GM23338 (cell line): ENCODE measurements around the gene GPR34. TPM values are rescaled to one million over a fixed set of nuclear protein-coding genes. Genes with fewer than 3 reads are reported as not detected.

ENCODE experiments used
- ATAC-seq: fragments of 200-7000 bp; cut with Tn5 transposase; 3 replicates; pipeline ENCODE4 v1.9.1; 2020
- DNase-seq: peaks from one replicate; pipeline ENCODE4 v3.0.0-alpha.2; 2015; ENCODE audit warnings: low spot score
- H2AFZ ChIP-seq: fragments of 200-600 bp; sonication (generic); 2 replicates; pipeline ENCODE4 v1.8.0; 2016; ENCODE audit warnings: antibody characterized with exemption, mild to moderate bottlenecking, moderate library complexity
- H3F3A ChIP-seq: fragments of 200-600 bp; sonication (generic); replicated peaks from 2 replicates; pipeline ENCODE4 v1.8.0; 2017; ENCODE audit warnings: antibody characterized with exemption, mixed run types, low read depth
- H3K27ac ChIP-seq: fragments of 200-600 bp; sonication (generic); 2 replicates; pipeline ENCODE4 v1.6.1; 2016; ENCODE audit warnings: low read depth
- H3K27me3 ChIP-seq: fragments of 200-600 bp; sonication (generic); 2 replicates; pipeline ENCODE4 v1.8.0; 2016; ENCODE audit warnings: mild to moderate bottlenecking, mixed run types, moderate library complexity; ENCODE audit not compliant: insufficient read depth
- H3K36me3 ChIP-seq: fragments of 200-600 bp; sonication (generic); 2 replicates; pipeline ENCODE4 v1.8.0; 2016; ENCODE audit warnings: mild to moderate bottlenecking; ENCODE audit not compliant: insufficient read depth
- H3K4me1 ChIP-seq: fragments of 200-600 bp; sonication (generic); 2 replicates; pipeline ENCODE4 v1.8.0; 2016; ENCODE audit warnings: mild to moderate bottlenecking, moderate library complexity; ENCODE audit not compliant: insufficient read depth
- H3K4me2 ChIP-seq: fragments of 200-600 bp; sonication (generic); 2 replicates; pipeline ENCODE4 v1.7.1; 2017; ENCODE audit warnings: mixed run types
- H3K4me3 ChIP-seq: fragments of 200-600 bp; sonication (generic); 2 replicates; pipeline ENCODE4 v1.6.1; 2016; ENCODE audit warnings: mixed run types
- H3K79me2 ChIP-seq: fragments of 200-600 bp; sonication (generic); replicated peaks from 2 replicates; pipeline ENCODE4 v1.8.0; 2017; ENCODE audit warnings: mild to moderate bottlenecking; ENCODE audit not compliant: insufficient read depth
- H3K9me2 ChIP-seq: fragments of 200-600 bp; sonication (generic); 2 replicates; pipeline ENCODE4 v1.8.0; 2017; ENCODE audit not compliant: insufficient read depth
- H4K20me1 ChIP-seq: fragments of 200-600 bp; sonication (generic); replicated peaks from 2 replicates; pipeline ENCODE4 v1.8.0; 2017; ENCODE audit warnings: mild to moderate bottlenecking; ENCODE audit not compliant: insufficient read depth
- H3K27ac Mint-ChIP-seq: 2 replicates; pipeline ENCODE4 v1.8.0; 2020; ENCODE audit warnings: inconsistent platforms, mild to moderate bottlenecking, moderate library complexity, mixed read lengths
- H3K27me3 Mint-ChIP-seq: 3 replicates; pipeline ENCODE4 v1.8.0; 2022; ENCODE audit warnings: low read depth, mild to moderate bottlenecking, moderate library complexity, mixed read lengths, inconsistent platforms; ENCODE audit not compliant: insufficient read depth, poor library complexity
- H3K36me3 Mint-ChIP-seq: 3 replicates; pipeline ENCODE4 v1.8.0; 2021; ENCODE audit warnings: low read depth, mild to moderate bottlenecking, inconsistent platforms, moderate library complexity, mixed read lengths
- H3K4me1 Mint-ChIP-seq: 3 replicates; pipeline ENCODE4 v1.8.0; 2020; ENCODE audit warnings: mild to moderate bottlenecking, inconsistent platforms, mixed read lengths
- H3K4me3 Mint-ChIP-seq: 3 replicates; pipeline ENCODE4 v1.8.0; 2021; ENCODE audit warnings: moderate library complexity, mild to moderate bottlenecking, inconsistent platforms, mixed read lengths
- H3K9me3 Mint-ChIP-seq: 3 replicates; pipeline ENCODE4 v1.8.0; 2020; ENCODE audit warnings: moderate library complexity, mild to moderate bottlenecking, inconsistent platforms, mixed read lengths
- ETS1 ChIP-seq: IDR thresholded peaks from 2 replicates; pipeline ENCODE4 v1.6.1; 2016; ENCODE audit warnings: antibody characterized with exemption
- EZH2 ChIP-seq: fragments of 200-600 bp; sonication (generic); IDR thresholded peaks from one replicate; pipeline ENCODE4 v1.8.0; 2017; ENCODE audit warnings: antibody characterized with exemption, mild to moderate bottlenecking, low read depth; ENCODE audit not compliant: unreplicated experiment
- EZH2phosphoT487 ChIP-seq: fragments of 200-600 bp; sonication (generic); IDR thresholded peaks from one replicate; pipeline ENCODE4 v1.8.1; 2018; ENCODE audit warnings: antibody characterized with exemption; ENCODE audit not compliant: unreplicated experiment
- JUNB ChIP-seq: IDR thresholded peaks from one replicate; pipeline ENCODE4 v1.6.1; 2016; ENCODE audit warnings: antibody characterized with exemption; ENCODE audit not compliant: unreplicated experiment
- NANOG ChIP-seq: IDR thresholded peaks from 2 replicates; pipeline ENCODE4 v1.6.1; 2016; ENCODE audit warnings: antibody characterized with exemption, borderline replicate concordance
- polyA plus RNA-seq: library from polyadenylated mRNA; unstranded; fragments of >200 nt; fragmentation: Nextera tagmentation; extraction: Ambion mirVana; gene quantifications from 2 replicates; pipeline ENCODE4 v1.2.1, GENCODE V29; 2016
- total RNA-seq: library from RNA; depleted of rRNA; stranded (reverse); fragments of >200 nt; shearing (Covaris generic); gene quantifications from 2 replicates; pipeline ENCODE4 v1.2.3, GENCODE V29; 2014
- TF ChIP-seq, protein P1 (sequence below): fragments of 250-450 bp; sonication (Bioruptor Pico); IDR thresholded peaks from 2 replicates; pipeline ENCODE4 v1.5.0; 2020; ENCODE audit warnings: mild to moderate bottlenecking, moderate library complexity

GPR34 gene
- total and polyA plus RNA-seq, 2 experiments from 2014 or later = 0.55 TPM; not detected in 1

DNA sequence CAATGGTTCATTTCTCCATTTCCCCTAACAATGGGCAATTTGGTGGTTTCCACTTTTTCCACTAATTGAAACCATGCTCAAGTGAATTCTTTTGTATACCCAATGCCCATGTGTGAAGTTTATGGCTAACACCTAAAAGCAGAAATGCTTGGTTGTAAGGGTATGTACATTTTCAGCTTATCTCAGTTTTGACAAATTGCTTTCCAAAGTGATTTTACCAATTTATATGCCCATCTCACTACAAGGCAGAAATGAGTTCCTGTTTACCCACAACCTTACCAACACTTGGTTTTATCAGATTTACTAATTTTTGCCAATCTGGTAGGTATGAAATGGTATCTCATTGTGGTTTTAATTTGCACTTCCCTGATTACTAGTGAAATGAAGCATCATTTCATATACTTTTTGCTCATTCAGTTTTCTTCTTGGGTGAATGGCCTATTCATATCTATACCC is 14.8 kb downstream of the GPR34 start (continued):
- TF ChIP-seq, protein P1, sequence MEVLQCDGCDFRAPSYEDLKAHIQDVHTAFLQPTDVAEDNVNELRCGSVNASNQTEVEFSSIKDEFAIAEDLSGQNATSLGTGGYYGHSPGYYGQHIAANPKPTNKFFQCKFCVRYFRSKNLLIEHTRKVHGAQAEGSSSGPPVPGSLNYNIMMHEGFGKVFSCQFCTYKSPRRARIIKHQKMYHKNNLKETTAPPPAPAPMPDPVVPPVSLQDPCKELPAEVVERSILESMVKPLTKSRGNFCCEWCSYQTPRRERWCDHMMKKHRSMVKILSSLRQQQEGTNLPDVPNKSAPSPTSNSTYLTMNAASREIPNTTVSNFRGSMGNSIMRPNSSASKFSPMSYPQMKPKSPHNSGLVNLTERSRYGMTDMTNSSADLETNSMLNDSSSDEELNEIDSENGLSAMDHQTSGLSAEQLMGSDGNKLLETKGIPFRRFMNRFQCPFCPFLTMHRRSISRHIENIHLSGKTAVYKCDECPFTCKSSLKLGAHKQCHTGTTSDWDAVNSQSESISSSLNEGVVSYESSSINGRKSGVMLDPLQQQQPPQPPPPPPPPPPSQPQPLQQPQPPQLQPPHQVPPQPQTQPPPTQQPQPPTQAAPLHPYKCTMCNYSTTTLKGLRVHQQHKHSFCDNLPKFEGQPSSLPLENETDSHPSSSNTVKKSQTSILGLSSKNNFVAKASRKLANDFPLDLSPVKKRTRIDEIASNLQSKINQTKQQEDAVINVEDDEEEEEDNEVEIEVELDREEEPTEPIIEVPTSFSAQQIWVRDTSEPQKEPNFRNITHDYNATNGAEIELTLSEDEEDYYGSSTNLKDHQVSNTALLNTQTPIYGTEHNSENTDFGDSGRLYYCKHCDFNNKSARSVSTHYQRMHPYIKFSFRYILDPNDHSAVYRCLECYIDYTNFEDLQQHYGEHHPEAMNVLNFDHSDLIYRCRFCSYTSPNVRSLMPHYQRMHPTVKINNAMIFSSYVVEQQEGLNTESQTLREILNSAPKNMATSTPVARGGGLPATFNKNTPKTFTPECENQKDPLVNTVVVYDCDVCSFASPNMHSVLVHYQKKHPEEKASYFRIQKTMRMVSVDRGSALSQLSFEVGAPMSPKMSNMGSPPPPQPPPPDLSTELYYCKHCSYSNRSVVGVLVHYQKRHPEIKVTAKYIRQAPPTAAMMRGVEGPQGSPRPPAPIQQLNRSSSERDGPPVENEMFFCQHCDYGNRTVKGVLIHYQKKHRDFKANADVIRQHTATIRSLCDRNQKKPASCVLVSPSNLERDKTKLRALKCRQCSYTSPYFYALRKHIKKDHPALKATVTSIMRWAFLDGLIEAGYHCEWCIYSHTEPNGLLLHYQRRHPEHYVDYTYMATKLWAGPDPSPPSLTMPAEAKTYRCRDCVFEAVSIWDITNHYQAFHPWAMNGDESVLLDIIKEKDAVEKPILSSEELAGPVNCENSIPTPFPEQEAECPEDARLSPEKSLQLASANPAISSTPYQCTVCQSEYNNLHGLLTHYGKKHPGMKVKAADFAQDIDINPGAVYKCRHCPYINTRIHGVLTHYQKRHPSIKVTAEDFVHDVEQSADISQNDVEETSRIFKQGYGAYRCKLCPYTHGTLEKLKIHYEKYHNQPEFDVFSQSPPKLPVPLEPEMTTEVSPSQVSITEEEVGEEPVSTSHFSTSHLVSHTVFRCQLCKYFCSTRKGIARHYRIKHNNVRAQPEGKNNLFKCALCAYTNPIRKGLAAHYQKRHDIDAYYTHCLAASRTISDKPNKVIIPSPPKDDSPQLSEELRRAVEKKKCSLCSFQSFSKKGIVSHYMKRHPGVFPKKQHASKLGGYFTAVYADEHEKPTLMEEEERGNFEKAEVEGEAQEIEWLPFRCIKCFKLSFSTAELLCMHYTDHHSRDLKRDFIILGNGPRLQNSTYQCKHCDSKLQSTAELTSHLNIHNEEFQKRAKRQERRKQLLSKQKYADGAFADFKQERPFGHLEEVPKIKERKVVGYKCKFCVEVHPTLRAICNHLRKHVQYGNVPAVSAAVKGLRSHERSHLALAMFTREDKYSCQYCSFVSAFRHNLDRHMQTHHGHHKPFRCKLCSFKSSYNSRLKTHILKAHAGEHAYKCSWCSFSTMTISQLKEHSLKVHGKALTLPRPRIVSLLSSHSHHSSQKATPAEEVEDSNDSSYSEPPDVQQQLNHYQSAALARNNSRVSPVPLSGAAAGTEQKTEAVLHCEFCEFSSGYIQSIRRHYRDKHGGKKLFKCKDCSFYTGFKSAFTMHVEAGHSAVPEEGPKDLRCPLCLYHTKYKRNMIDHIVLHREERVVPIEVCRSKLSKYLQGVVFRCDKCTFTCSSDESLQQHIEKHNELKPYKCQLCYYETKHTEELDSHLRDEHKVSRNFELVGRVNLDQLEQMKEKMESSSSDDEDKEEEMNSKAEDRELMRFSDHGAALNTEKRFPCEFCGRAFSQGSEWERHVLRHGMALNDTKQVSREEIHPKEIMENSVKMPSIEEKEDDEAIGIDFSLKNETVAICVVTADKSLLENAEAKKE = no peak

- no peaks in the 10 kb centered on the region for H3K79me2 ChIP-seq
- H3K9me2 ChIP-seq = no peaks in the 10 kb centered on the region
- no peaks in the 10 kb centered on the region for H3F3A ChIP-seq
- no peak for TF ChIP-seq JUNB
- no peak for TF ChIP-seq NANOG
- no peak for TF ChIP-seq EZH2phosphoT487
- no peak for TF ChIP-seq EZH2
- TF ChIP-seq ETS1 = no peak
- Mint-ChIP-seq H3K27ac (no peak overlapping the region), H3K27me3 (no peaks in the 10 kb centered on the region), H3K4me3 (no peak overlapping the region), H3K36me3 (no peaks in the 10 kb centered on the region), H3K4me1 (peaks cover 26% of the 10 kb centered on the region), H3K9me3 (no peaks in the 10 kb centered on the region)
- no peak overlapping the region for H2AFZ ChIP-seq
- peaks cover 11% of the 10 kb centered on the region; the same call in 1 of the 2 replicates for H3K4me1 ChIP-seq
- ATAC-seq (no peak), DNase-seq (no peak)
- H4K20me1 ChIP-seq = no peaks in the 10 kb centered on the region
- no peak overlapping the region for H3K4me3 ChIP-seq
- H3K4me2 ChIP-seq = no peak overlapping the region
- no peak overlapping the region for H3K27ac ChIP-seq
- no peaks in the 10 kb centered on the region for H3K27me3 ChIP-seq
- no peaks in the 10 kb centered on the region for H3K36me3 ChIP-seq
Observed at GRCh38 chrX:41705042-41705441, 16.3 kb downstream of the GPR34 start.
